ENCODE measurements around the gene CRYBA2.

- TF ChIP-seq CTCF (IDR thresholded peaks at IDR 0.05 in 4 of 5, conservative IDR thresholded peaks at IDR 0.05 in 1 of 5) (no peak), POLR2A (IDR thresholded peaks at IDR 0.05) (no peak)
Observed at GRCh38 chr2:218985325-218986091, 7.7 kb downstream of the CRYBA2 start.

Data from gastrocnemius medialis (tissue), 4 donors.